Measurements from ENCODE around the gene PID1.

- TF ChIP-seq CTCF (IDR thresholded peaks at IDR 0.05), result no peak
- no peak for TF ChIP-seq POLR2A (IDR thresholded peaks at IDR 0.05)
Observed at GRCh38 chr2:229173825-229174359, 97.2 kb downstream of the PID1 start.

All from esophagus squamous epithelium (tissue), 4 donors.